ENCODE data around the gene LPAR1.

GRCh38 chr9:111063332-111063731, 25.1 kb upstream of the LPAR1 start:
- TF ChIP-seq, protein P1, sequence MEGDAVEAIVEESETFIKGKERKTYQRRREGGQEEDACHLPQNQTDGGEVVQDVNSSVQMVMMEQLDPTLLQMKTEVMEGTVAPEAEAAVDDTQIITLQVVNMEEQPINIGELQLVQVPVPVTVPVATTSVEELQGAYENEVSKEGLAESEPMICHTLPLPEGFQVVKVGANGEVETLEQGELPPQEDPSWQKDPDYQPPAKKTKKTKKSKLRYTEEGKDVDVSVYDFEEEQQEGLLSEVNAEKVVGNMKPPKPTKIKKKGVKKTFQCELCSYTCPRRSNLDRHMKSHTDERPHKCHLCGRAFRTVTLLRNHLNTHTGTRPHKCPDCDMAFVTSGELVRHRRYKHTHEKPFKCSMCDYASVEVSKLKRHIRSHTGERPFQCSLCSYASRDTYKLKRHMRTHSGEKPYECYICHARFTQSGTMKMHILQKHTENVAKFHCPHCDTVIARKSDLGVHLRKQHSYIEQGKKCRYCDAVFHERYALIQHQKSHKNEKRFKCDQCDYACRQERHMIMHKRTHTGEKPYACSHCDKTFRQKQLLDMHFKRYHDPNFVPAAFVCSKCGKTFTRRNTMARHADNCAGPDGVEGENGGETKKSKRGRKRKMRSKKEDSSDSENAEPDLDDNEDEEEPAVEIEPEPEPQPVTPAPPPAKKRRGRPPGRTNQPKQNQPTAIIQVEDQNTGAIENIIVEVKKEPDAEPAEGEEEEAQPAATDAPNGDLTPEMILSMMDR (IDR thresholded peaks at IDR 0.05), result no peak
- TF ChIP-seq POLR2A (IDR thresholded peaks at IDR 0.05), result no peak

All from lower leg skin (tissue), 3 donors.